HepG2 (cell line): ENCODE measurements around the gene TACC3. TPM values are rescaled to one million over a fixed set of nuclear protein-coding genes. Genes with fewer than 3 reads are reported as not detected.

ENCODE experiments used
- CTCF ChIP-seq: sonication (generic); formaldehyde crosslinking; IDR thresholded peaks from 2 replicates; pipeline ENCODE4 v1.5.0; 2020; ENCODE audit warnings: mild to moderate bottlenecking, missing genetic modification reagents, moderate library complexity
- PHB2 ChIP-seq: fragments of 450-650 bp; IDR thresholded peaks from 2 replicates; pipeline ENCODE4 v1.6.1; 2018; ENCODE audit not compliant: partially characterized antibody
- SIN3B ChIP-seq: fragments of 150-350 bp; IDR thresholded peaks from 2 replicates; pipeline ENCODE4 v1.6.1; 2014; ENCODE audit warnings: low read length
- SKI ChIP-seq: fragments of 450-650 bp; IDR thresholded peaks from one replicate; pipeline ENCODE4 v1.6.1; 2018; ENCODE audit warnings: mild to moderate bottlenecking; ENCODE audit not compliant: partially characterized antibody
- SOX6 ChIP-seq, 2 experiments: fragments of 450-650 bp in 1 of 2; sonication (generic) in 1 of 2; formaldehyde crosslinking in 1 of 2; IDR thresholded peaks; 2 replicates each; pipeline versions ENCODE4 v1.4.0 to v1.6.1; 2017 to 2020; ENCODE audit warnings: antibody characterized with exemption in 1 of 2, mild to moderate bottlenecking in 1 of 2, missing genetic modification reagents in 1 of 2
- STAG1 ChIP-seq: sonication (generic); formaldehyde crosslinking; IDR thresholded peaks from 2 replicates; pipeline ENCODE4 v1.4.0; 2020; ENCODE audit warnings: missing genetic modification reagents
- XRCC5 ChIP-seq: fragments of 200-400 bp; formaldehyde crosslinking; optimal IDR thresholded peaks from 2 replicates; pipeline ENCODE3; 2017; ENCODE audit warnings: mild to moderate bottlenecking, low read length
- ZNF382 ChIP-seq: sonication (generic); formaldehyde crosslinking; IDR thresholded peaks from 2 replicates; pipeline ENCODE4 v1.5.0; 2020; ENCODE audit warnings: missing genetic modification reagents, mild to moderate bottlenecking, borderline replicate concordance
- ZNF543 ChIP-seq: sonication (generic); formaldehyde crosslinking; IDR thresholded peaks from 2 replicates; pipeline ENCODE4 v1.4.0; 2020; ENCODE audit warnings: mild to moderate bottlenecking, missing genetic modification reagents
- ZNF564 ChIP-seq: sonication (generic); formaldehyde crosslinking; IDR thresholded peaks from 2 replicates; pipeline ENCODE4 v1.8.1; 2023; ENCODE audit warnings: mild to moderate bottlenecking, missing genetic modification reagents
- polyA plus RNA-seq, 8 experiments: library from polyadenylated mRNA; depleted of rRNA in 3 of 8; stranded (reverse) in 7 of 8; unstranded in 1 of 8; fragments of >200 nt; fragmentation: Illumina TruSeq in 4 of 8; extraction: Trizol in 4 of 8; gene quantifications; 2 replicates each; pipeline versions ENCODE4 v1.2.1 to v1.2.3, GENCODE V29; 2011 to 2016; ENCODE audit warnings: low read depth in 4 of 8, missing spikeins in 1 of 8, mixed read lengths in 1 of 8; ENCODE audit not compliant: insufficient read depth in 1 of 8
- total RNA-seq, 5 experiments: library from RNA; depleted of rRNA; stranded (reverse); fragments of >200 nt; fragmentation: Illumina TruSeq; extraction: Trizol; gene quantifications; 2 replicates each; pipeline ENCODE4 v1.2.3, GENCODE V29; 2016; ENCODE audit warnings: low read depth in 1 of 5
- TF ChIP-seq, protein P1 (sequence below), 2 experiments: fragments of 450-650 bp in 1 of 2; sonication (generic) in 1 of 2; formaldehyde crosslinking; IDR thresholded peaks; 2 replicates each; pipeline versions ENCODE4 v1.5.0 to v1.8.0; 2020 to 2022; ENCODE audit warnings: mild to moderate bottlenecking in 1 of 2, missing genetic modification reagents in 1 of 2

The TACC3 gene
- total and polyA plus RNA-seq, 2 of the 13 experiments (the other 11 are each of a cell fraction or from before 2014, with no cell fraction given): 20.3 to 21.2 TPM

- no peak for TF ChIP-seq SKI
- TF ChIP-seq ZNF564 (CRISPR knock-in tag): no peak
- TF ChIP-seq, protein P1, sequence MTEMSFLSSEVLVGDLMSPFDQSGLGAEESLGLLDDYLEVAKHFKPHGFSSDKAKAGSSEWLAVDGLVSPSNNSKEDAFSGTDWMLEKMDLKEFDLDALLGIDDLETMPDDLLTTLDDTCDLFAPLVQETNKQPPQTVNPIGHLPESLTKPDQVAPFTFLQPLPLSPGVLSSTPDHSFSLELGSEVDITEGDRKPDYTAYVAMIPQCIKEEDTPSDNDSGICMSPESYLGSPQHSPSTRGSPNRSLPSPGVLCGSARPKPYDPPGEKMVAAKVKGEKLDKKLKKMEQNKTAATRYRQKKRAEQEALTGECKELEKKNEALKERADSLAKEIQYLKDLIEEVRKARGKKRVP (CRISPR knock-in tag; IDR thresholded peaks at IDR 0.05): no peak
- TF ChIP-seq STAG1: peak; percentile 68
- TF ChIP-seq SOX6 (IDR thresholded peaks at IDR 0.05): no peak
- peak; percentile 39; the same call in 1 of the 2 replicates for TF ChIP-seq SOX6 (CRISPR knock-in tag; IDR thresholded peaks at IDR 0.05)
- TF ChIP-seq PHB2: no peak
- no peak for TF ChIP-seq SIN3B
- peak; percentile 91 for TF ChIP-seq CTCF (CRISPR knock-in tag)
- peak; percentile 69 for TF ChIP-seq XRCC5
- no peak for TF ChIP-seq ZNF543 (CRISPR knock-in tag)
- no peak for TF ChIP-seq ZNF382
Observed at GRCh38 chr4:1693131-1693896, 28.0 kb upstream of the TACC3 start (continued).
